ENCODE data around the gene LIPG. TPM values are rescaled to one million over a fixed set of nuclear protein-coding genes. Genes with fewer than 3 reads are reported as not detected.

LIPG gene
- total RNA-seq, 1 experiment from 2014 or later: 6.1 TPM

- H3K9me3 Mint-ChIP-seq: peaks cover 3% of the 10 kb centered on the region in 2 experiments; a peak in 3 of 5 replicates
- H3K4me1 Mint-ChIP-seq: peaks cover 10 to 11% of the 10 kb centered on the region in 2 experiments
- Histone ChIP-seq H3K79me1 (ENCODE audit: insufficient read depth, low read depth, low read length, poor library complexity, severe bottlenecking) (no peaks in the 10 kb centered on the region), H3K27ac (ENCODE audit: insufficient read length, low read depth, low read length) (no peak overlapping the region), H3K27me3 (ENCODE audit: insufficient read depth, low read length) (no peaks in the 10 kb centered on the region), H2BK5ac (ENCODE audit: insufficient read length, low read length) (no peak overlapping the region), H3K4me1 (ENCODE audit: insufficient read depth, low read length) (no peaks in the 10 kb centered on the region), H4K5ac (ENCODE audit: insufficient read length, low read depth, low read length) (no peak overlapping the region), H3K4ac (ENCODE audit: low read depth, low read length) (no peak overlapping the region), H2BK120ac (ENCODE audit: low read depth, low read length, poor library complexity, severe bottlenecking) (no peak overlapping the region), H4K91ac (ENCODE audit: insufficient read length, low read depth, low read length) (no peak overlapping the region), H3T11ph (ENCODE audit: low read length) (no peak overlapping the region), H3K4me2 (ENCODE audit: insufficient read depth, insufficient read length, low read length) (no peak overlapping the region), H3K56ac (ENCODE audit: insufficient read length, low read depth, low read length) (no peak overlapping the region), H2BK20ac (ENCODE audit: low read depth, low read length, poor library complexity, severe bottlenecking) (no peak overlapping the region), H3K23ac (ENCODE audit: insufficient read length, low read depth, low read length) (no peak overlapping the region), H3K9ac (ENCODE audit: extremely low read depth, insufficient read length, low read length) (no peak overlapping the region), H3K9me3 (ENCODE audit: control insufficient read depth, low read depth, low read length) (no peaks in the 10 kb centered on the region), H2BK12ac (ENCODE audit: insufficient read length, low read depth, low read length) (no peak overlapping the region), H2AK5ac (ENCODE audit: insufficient read length, low read length) (no peak overlapping the region), H3K18ac (ENCODE audit: insufficient read length, low read depth, low read length) (no peak overlapping the region), H3K23me2 (ENCODE audit: insufficient read length, low read depth, low read length, poor library complexity, severe bottlenecking) (no peaks in the 10 kb centered on the region), H4K8ac (replicated peaks; ENCODE audit: insufficient read length, low read depth, low read length) (no peak overlapping the region), H2BK15ac (ENCODE audit: low read depth, low read length) (no peak overlapping the region), H2AFZ (ENCODE audit: low read length) (no peak overlapping the region), H4K20me1 (ENCODE audit: control insufficient read depth, insufficient read depth, insufficient read length) (no peaks in the 10 kb centered on the region), H3K79me2 (ENCODE audit: insufficient read depth, low read length) (no peaks in the 10 kb centered on the region), H3K14ac (ENCODE audit: insufficient read depth, low read length) (no peak overlapping the region)
- TF ChIP-seq, protein P1, sequence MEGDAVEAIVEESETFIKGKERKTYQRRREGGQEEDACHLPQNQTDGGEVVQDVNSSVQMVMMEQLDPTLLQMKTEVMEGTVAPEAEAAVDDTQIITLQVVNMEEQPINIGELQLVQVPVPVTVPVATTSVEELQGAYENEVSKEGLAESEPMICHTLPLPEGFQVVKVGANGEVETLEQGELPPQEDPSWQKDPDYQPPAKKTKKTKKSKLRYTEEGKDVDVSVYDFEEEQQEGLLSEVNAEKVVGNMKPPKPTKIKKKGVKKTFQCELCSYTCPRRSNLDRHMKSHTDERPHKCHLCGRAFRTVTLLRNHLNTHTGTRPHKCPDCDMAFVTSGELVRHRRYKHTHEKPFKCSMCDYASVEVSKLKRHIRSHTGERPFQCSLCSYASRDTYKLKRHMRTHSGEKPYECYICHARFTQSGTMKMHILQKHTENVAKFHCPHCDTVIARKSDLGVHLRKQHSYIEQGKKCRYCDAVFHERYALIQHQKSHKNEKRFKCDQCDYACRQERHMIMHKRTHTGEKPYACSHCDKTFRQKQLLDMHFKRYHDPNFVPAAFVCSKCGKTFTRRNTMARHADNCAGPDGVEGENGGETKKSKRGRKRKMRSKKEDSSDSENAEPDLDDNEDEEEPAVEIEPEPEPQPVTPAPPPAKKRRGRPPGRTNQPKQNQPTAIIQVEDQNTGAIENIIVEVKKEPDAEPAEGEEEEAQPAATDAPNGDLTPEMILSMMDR (conservative IDR thresholded peaks at IDR 0.05): no peak
- no peak overlapping the region for H3K27ac Mint-ChIP-seq
- peaks cover 0 to 4% (median 3%) of the 10 kb centered on the region in 3 experiments; a peak in 4 of 7 replicates for H3K36me3 Mint-ChIP-seq (ENCODE audit: insufficient read depth in 1 of 3, low read depth in 3 of 3)
- no peak overlapping the region for H3K4me3 Mint-ChIP-seq
- DNase-seq: no peak
- peaks cover 12% of the 10 kb centered on the region for H3K27me3 Mint-ChIP-seq (ENCODE audit: low read depth)
- no CpG with 5 or more reads among the region's 10 CpGs for WGBS (ENCODE audit: extremely low coverage, insufficient read length, low lambda C conversion rate)
Observed at GRCh38 chr18:49632588-49632987, 70.7 kb downstream of the LIPG start.
